B cell (primary cell): ENCODE data around the gene ARL3. TPM values are rescaled to one million over a fixed set of nuclear protein-coding genes. Genes with fewer than 3 reads are reported as not detected.

Experiments used
- ATAC-seq: fragments of 200-7000 bp; cut with Tn5 transposase; one replicate; pipeline ENCODE4 v1.10.0; 2021; ENCODE audit warnings: low read depth, mild to moderate bottlenecking, moderate number of reproducible peaks, moderate library complexity
- CTCF ChIA-PET: fragments of 350-600 bp; sonication (Branson Sonifier 250); formaldehyde crosslinking; loops from one replicate; lab custom pipeline; 2021; ENCODE audit warnings: antibody characterized with exemption, inconsistent platforms; lab: Charles Lee
- POLR2A ChIA-PET: fragments of 350-600 bp; sonication (Branson Sonifier 250); formaldehyde crosslinking; loops from one replicate; lab custom pipeline; 2021; ENCODE audit warnings: antibody characterized with exemption; lab: Charles Lee
- DNase-seq: peaks from one replicate; pipeline ENCODE4 v3.0.0; 2013
- H2AFZ ChIP-seq: 2 replicates; pipeline ENCODE4 v1.6.1; 2012; ENCODE audit warnings: mild to moderate bottlenecking, low read depth, low read length; ENCODE audit not compliant: insufficient read depth, poor library complexity, severe bottlenecking
- H3K27ac ChIP-seq, 2 donors: 1 replicate in 1 of 2; 2 replicates in 1 of 2; pipeline ENCODE4 v1.5.1; 2012 to 2013; ENCODE audit warnings: low read length in 2 of 2, mild to moderate bottlenecking in 2 of 2, moderate library complexity in 1 of 2
- H3K27me3 ChIP-seq, 4 experiments: fragments of 200-600 bp in 1 of 4; sonication (generic) in 1 of 4; replicated peaks in 1 of 4; 1 replicate in 2 of 4; 2 replicates in 2 of 4; pipeline versions ENCODE4 v1.6.1 to v1.7.0; 2013 to 2016; ENCODE audit warnings: low read length in 3 of 4, mild to moderate bottlenecking in 2 of 4, mixed read lengths in 1 of 4, moderate library complexity in 1 of 4; ENCODE audit not compliant: insufficient read depth in 4 of 4, control insufficient read depth in 3 of 4; ENCODE audit errors: control extremely low read depth in 1 of 4
- H3K36me3 ChIP-seq, 2 experiments: replicated peaks in 1 of 2; 1 replicate in 1 of 2; 2 replicates in 1 of 2; pipeline versions ENCODE4 v1.6.1 to v1.7.1; 2013; ENCODE audit warnings: low read length in 1 of 2; ENCODE audit not compliant: insufficient read depth in 2 of 2, control insufficient read depth in 1 of 2; ENCODE audit errors: control extremely low read depth in 1 of 2, extremely low read depth in 1 of 2
- H3K4me1 ChIP-seq, 2 donors: fragments of 200-600 bp in 1 of 2; sonication (generic) in 1 of 2; 1 replicate in 1 of 2; 2 replicates in 1 of 2; pipeline versions ENCODE4 v1.5.1 to v1.6.1; 2013 to 2017; ENCODE audit warnings: low read length in 2 of 2; ENCODE audit not compliant: control insufficient read depth in 2 of 2, insufficient read depth in 2 of 2
- H3K4me2 ChIP-seq: replicated peaks from 2 replicates; pipeline ENCODE3; 2012; ENCODE audit warnings: mild to moderate bottlenecking, low read depth, low read length; ENCODE audit not compliant: poor library complexity, severe bottlenecking
- H3K4me3 ChIP-seq, 5 experiments: fragments of 200-600 bp in 1 of 5; sonication (generic) in 1 of 5; 1 replicate in 3 of 5; 2 replicates in 2 of 5; pipeline versions ENCODE4 v1.5.1 to v1.7.0; 2011 to 2016; ENCODE audit warnings: low read length in 4 of 5, mild to moderate bottlenecking in 4 of 5, low read depth in 2 of 5, control low read depth in 1 of 5, moderate library complexity in 1 of 5; ENCODE audit not compliant: insufficient read depth in 1 of 5; ENCODE audit errors: control extremely low read depth in 1 of 5, extremely low read depth in 1 of 5
- H3K79me2 ChIP-seq: fragments of 200-600 bp; sonication (generic); one replicate; pipeline ENCODE4 v1.6.0; 2016; ENCODE audit warnings: low read length; ENCODE audit not compliant: control insufficient read depth, insufficient read depth
- H3K9ac ChIP-seq: fragments of 200-600 bp; sonication (generic); 2 replicates; pipeline ENCODE4 v1.6.1; 2017; ENCODE audit warnings: mild to moderate bottlenecking, low read length, moderate library complexity
- H3K9me3 ChIP-seq, 3 donors: one replicate each; pipeline versions ENCODE4 v1.6.1 to v1.7.1; 2013; ENCODE audit warnings: low read length in 2 of 3; ENCODE audit not compliant: control insufficient read depth in 2 of 3, insufficient read depth in 1 of 3; ENCODE audit errors: control extremely low read depth in 1 of 3
- H4K20me1 ChIP-seq: 2 replicates; pipeline ENCODE4 v1.6.0; 2012; ENCODE audit warnings: mild to moderate bottlenecking, low read length; ENCODE audit not compliant: insufficient read depth, control insufficient read depth, poor library complexity, severe bottlenecking
- H3K27ac Mint-ChIP-seq: one replicate; pipeline ENCODE4 v1.8.0; 2021; ENCODE audit warnings: mixed read lengths
- H3K27me3 Mint-ChIP-seq: one replicate; pipeline ENCODE4 v1.8.0; 2021; ENCODE audit warnings: mixed read lengths
- H3K4me1 Mint-ChIP-seq: one replicate; pipeline ENCODE4 v1.8.0; 2021; ENCODE audit warnings: mixed read lengths
- H3K4me3 Mint-ChIP-seq: one replicate; pipeline ENCODE4 v1.8.0; 2021; ENCODE audit warnings: mixed read lengths
- H3K9me3 Mint-ChIP-seq: one replicate; pipeline ENCODE4 v1.8.0; 2022; ENCODE audit warnings: mixed read lengths; ENCODE audit not compliant: insufficient read depth
- CTCF ChIP-seq: fragments of 200-600 bp; IDR thresholded peaks from one replicate; pipeline ENCODE4 v1.8.0; 2022; ENCODE audit warnings: antibody characterized with exemption, mild to moderate bottlenecking
- EZH2 ChIP-seq: IDR thresholded peaks from 2 replicates; pipeline ENCODE4 v1.6.1; 2012; ENCODE audit warnings: borderline replicate concordance, low read depth, mild to moderate bottlenecking, moderate library complexity, low read length; ENCODE audit not compliant: insufficient read depth, poor library complexity, severe bottlenecking
- WGBS: methylation state at CpG from one replicate; pipeline ENCODE4 v1.1.5; 2013; ENCODE audit warnings: missing lambda C conversion rate; ENCODE audit not compliant: insufficient coverage; 5-methylcytosine and 5-hydroxymethylcytosine counted together
- intact Hi-C: fragments of 100-400 bp; cut with micrococcal nuclease; formaldehyde crosslinking; loops from one replicate; pipeline ENCODE4 v1.10.0; 2022
- polyA plus RNA-seq: library from polyadenylated mRNA; depleted of rRNA; stranded (reverse); fragments of >200 nt; gene quantifications from 2 replicates; pipeline ENCODE4 v1.2.3, GENCODE V29; 2012
- total RNA-seq, 2 donors: library from RNA; stranded (reverse); fragments of 120-200 nt in 1 of 2; gene quantifications; 1 replicate in 1 of 2; 2 replicates in 1 of 2; pipeline versions ENCODE4 v1.2.3 to v1.2.4, GENCODE V29; 2013 to 2022

The ARL3 gene
- total and polyA plus RNA-seq, 2 donors (not counting 1 experiment from before 2014, with no cell fraction given): 0.91 to 5.5 TPM

GRCh38 chr10:102645741-102646609 lies 68.2 kb downstream of the ARL3 start:
- Mint-ChIP-seq H3K4me3 (peak overlapping the region; percentile 97), H3K9me3 (no peaks in the 10 kb centered on the region), H3K4me1 (peaks cover 60% of the 10 kb centered on the region), H3K27me3 (no peaks in the 10 kb centered on the region), H3K27ac (peak overlapping the region; percentile 99)
- intact Hi-C loops: loop anchor here (1.0 to 5.0 kb wide), 9 partner anchors 15 to 829 kb away; partner anchors contain the start of genes ARL3, CNNM2, GBF1 and NFKB2
- ChIA-PET POLR2A (interaction anchor here (0.5 to 4.0 kb wide), 16 partner anchors 9 to 815 kb away, joined by 3 to 49 read pairs (median 8); partner anchors contain the start of genes ARL3, NFKB2, SFXN2 and SUFU), CTCF (interaction anchor here (0.7 to 3.8 kb wide), 7 partner anchors 8 to 252 kb away, joined by 3 to 50 read pairs (median 11); partner anchors contain the start of genes ACTR1A, ARL3 and SFXN2)
- H2AFZ ChIP-seq: peak overlapping the region; percentile 78
- H3K27ac ChIP-seq: peak overlapping the region; percentile 90
- peak overlapping the region; percentile 55 to 89 (median 82) for H3K4me3 ChIP-seq
- H3K4me2 ChIP-seq: peak overlapping the region; percentile 94
- no peaks in the 10 kb centered on the region for H3K27me3 ChIP-seq
- ATAC-seq (peak; percentile 15), DNase-seq (peak; percentile 76)
- H4K20me1 ChIP-seq: peaks cover 46% of the 10 kb centered on the region
- 0% methylated on average over 19 of the region's 29 CpGs for WGBS
- H3K36me3 ChIP-seq: no peaks in the 10 kb centered on the region
- peak overlapping the region; percentile 83 for H3K9ac ChIP-seq
- no peaks in the 10 kb centered on the region for H3K9me3 ChIP-seq
- peaks cover 50 to 59% of the 10 kb centered on the region in 2 donors for H3K4me1 ChIP-seq
- TF ChIP-seq CTCF (no peak), EZH2 (no peak)
- H3K79me2 ChIP-seq: peaks cover 66% of the 10 kb centered on the region
